H1 (cell line): Measurements from ENCODE around the gene PTPRT. TPM values are rescaled to one million over a fixed set of nuclear protein-coding genes. Genes with fewer than 3 reads are reported as not detected.

ENCODE experiments used
- CTCF ChIA-PET: fragments of 300-600 bp; sonication (Branson Sonifier 250); formaldehyde crosslinking; loops from one replicate; lab custom pipeline; 2021; ENCODE audit not compliant: partially characterized antibody; lab: Charles Lee
- POLR2A ChIA-PET: fragments of 300-600 bp; sonication (Branson Sonifier 250); formaldehyde crosslinking; loops from one replicate; lab custom pipeline; 2021; ENCODE audit warnings: inconsistent platforms; ENCODE audit not compliant: partially characterized antibody; lab: Charles Lee
- DNase-seq, 2 experiments: peaks; one replicate each; pipeline versions ENCODE4 v3.0.0 to v3.0.0-alpha.2; 2010 to 2022; ENCODE audit warnings: low spot score in 2 of 2, low read depth in 1 of 2, mixed read lengths in 1 of 2
- FAIRE-seq: peaks from 2 replicates; lab custom pipeline; 2011; peaks lifted over from hg19 to GRCh38; lab: Jason Lieb, UNC
- H2AFZ ChIP-seq: 2 replicates; pipeline ENCODE4 v1.8.1; 2012; ENCODE audit warnings: low read length, inconsistent platforms
- H2AK5ac ChIP-seq: 2 replicates; pipeline ENCODE4 v1.6.1; 2013; ENCODE audit warnings: low read depth, low read length
- H2BK120ac ChIP-seq: replicated peaks from 2 replicates; pipeline ENCODE3; 2013; ENCODE audit warnings: low read depth, low read length, inconsistent platforms
- H2BK12ac ChIP-seq: 2 replicates; pipeline ENCODE4 v1.6.1; 2013; ENCODE audit warnings: low read depth, low read length
- H2BK15ac ChIP-seq: 2 replicates; pipeline ENCODE4 v1.6.1; 2013; ENCODE audit warnings: low read length
- H2BK20ac ChIP-seq: 2 replicates; pipeline ENCODE4 v1.6.1; 2013; ENCODE audit warnings: low read length
- H2BK5ac ChIP-seq: 2 replicates; pipeline ENCODE4 v1.6.1; 2013; ENCODE audit warnings: low read depth, low read length
- H3K14ac ChIP-seq: 2 replicates; pipeline ENCODE4 v1.6.1; 2013; ENCODE audit warnings: inconsistent platforms; ENCODE audit not compliant: insufficient read length
- H3K18ac ChIP-seq: 2 replicates; pipeline ENCODE4 v1.6.1; 2013; ENCODE audit warnings: low read length; ENCODE audit errors: extremely low read depth
- H3K23ac ChIP-seq: 2 replicates; pipeline ENCODE4 v1.6.1; 2013; ENCODE audit warnings: inconsistent platforms; ENCODE audit not compliant: insufficient read length
- H3K23me2 ChIP-seq: 2 replicates; pipeline ENCODE4 v1.6.1; 2013; ENCODE audit warnings: low read depth, low read length
- H3K27ac ChIP-seq: 2 replicates; pipeline ENCODE4 v1.6.1; 2011; ENCODE audit warnings: low read depth, low read length, inconsistent platforms
- H3K27me3 ChIP-seq, 4 experiments: replicated peaks in 1 of 4; 1 replicate in 1 of 4; 2 replicates in 3 of 4; pipeline versions ENCODE4 v1.6.1 to v1.8.1; 2011 to 2013; ENCODE audit warnings: low read length in 3 of 4, mild to moderate bottlenecking in 3 of 4, inconsistent platforms in 2 of 4, mixed read lengths in 2 of 4, moderate library complexity in 1 of 4; ENCODE audit not compliant: control insufficient read depth in 3 of 4, insufficient read depth in 3 of 4; ENCODE audit errors: extremely low read depth in 1 of 4
- H3K36me3 ChIP-seq, 4 experiments: 2 replicates each; pipeline versions ENCODE4 v1.6.1 to v1.8.1; 2011 to 2013; ENCODE audit warnings: mild to moderate bottlenecking in 4 of 4, low read length in 3 of 4, moderate library complexity in 2 of 4, control low read depth in 1 of 4, inconsistent platforms in 1 of 4; ENCODE audit not compliant: insufficient read depth in 4 of 4, control insufficient read depth in 2 of 4
- H3K4ac ChIP-seq: replicated peaks from 2 replicates; pipeline ENCODE3; 2013; ENCODE audit warnings: low read length, low read depth, mixed read lengths, inconsistent platforms; ENCODE audit not compliant: insufficient read length
- H3K4me1 ChIP-seq, 4 experiments: replicated peaks in 1 of 4; 1 replicate in 1 of 4; 2 replicates in 3 of 4; pipeline versions ENCODE4 v1.6.1 to v1.8.1; 2011 to 2013; ENCODE audit warnings: low read length in 3 of 4, inconsistent platforms in 2 of 4, mixed read lengths in 1 of 4; ENCODE audit not compliant: insufficient read depth in 4 of 4, control insufficient read depth in 3 of 4
- H3K4me2 ChIP-seq, 2 experiments: 2 replicates each; pipeline versions ENCODE4 v1.6.1 to v1.8.1; 2011 to 2013; ENCODE audit warnings: low read depth in 2 of 2, low read length in 2 of 2, control low read depth in 1 of 2, inconsistent platforms in 1 of 2, mild to moderate bottlenecking in 1 of 2; ENCODE audit not compliant: insufficient read depth in 1 of 2
- H3K4me3 ChIP-seq, 4 experiments: fragments of 200-600, 300-600 bp in 1 of 4; sonication (generic), shearing (Covaris generic), sonication (Bioruptor Twin) in 1 of 4; 2 replicates each; pipeline versions ENCODE4 v1.5.1 to v1.8.1; 2011 to 2016; ENCODE audit warnings: low read length in 4 of 4, low read depth in 3 of 4, control low read depth in 2 of 4, inconsistent platforms in 2 of 4, mild to moderate bottlenecking in 2 of 4, mixed read lengths in 1 of 4, moderate library complexity in 1 of 4; ENCODE audit not compliant: insufficient read depth in 2 of 4; ENCODE audit errors: extremely low read depth in 1 of 4
- H3K56ac ChIP-seq: replicated peaks from 2 replicates; pipeline ENCODE3; 2013; ENCODE audit warnings: low read depth, mild to moderate bottlenecking, mixed read lengths, low read length, inconsistent platforms; ENCODE audit not compliant: insufficient read length
- H3K79me1 ChIP-seq: 2 replicates; pipeline ENCODE4 v1.6.1; 2013; ENCODE audit warnings: low read depth, low read length, control low read depth
- H3K79me2 ChIP-seq, 2 experiments: 2 replicates each; pipeline versions ENCODE4 v1.6.1 to v1.8.1; 2012 to 2013; ENCODE audit warnings: low read length in 2 of 2, mild to moderate bottlenecking in 2 of 2, inconsistent platforms in 1 of 2; ENCODE audit not compliant: insufficient read depth in 2 of 2, control insufficient read depth in 1 of 2
- H3K9ac ChIP-seq, 4 experiments: replicated peaks in 1 of 4; 1 replicate in 1 of 4; 2 replicates in 3 of 4; pipeline versions ENCODE4 v1.6.1 to v1.8.1; 2011 to 2013; ENCODE audit warnings: low read depth in 3 of 4, low read length in 3 of 4, control low read depth in 2 of 4, mild to moderate bottlenecking in 2 of 4, moderate library complexity in 2 of 4, inconsistent platforms in 1 of 4; ENCODE audit errors: extremely low read depth in 1 of 4
- H3K9me3 ChIP-seq, 2 experiments: 2 replicates each; pipeline versions ENCODE4 v1.6.1 to v1.8.1; 2012 to 2013; ENCODE audit warnings: mild to moderate bottlenecking in 2 of 2, moderate library complexity in 2 of 2, control low read depth in 1 of 2, inconsistent platforms in 1 of 2, low read depth in 1 of 2, low read length in 1 of 2, mixed read lengths in 1 of 2; ENCODE audit not compliant: insufficient read depth in 2 of 2
- H4K20me1 ChIP-seq, 2 experiments: replicated peaks in 1 of 2; 2 replicates each; pipeline versions ENCODE3 to v1.8.1; 2011 to 2013; ENCODE audit warnings: inconsistent platforms in 2 of 2, low read length in 2 of 2, mild to moderate bottlenecking in 1 of 2; ENCODE audit not compliant: insufficient read depth in 2 of 2, control insufficient read depth in 1 of 2
- H4K5ac ChIP-seq: 2 replicates; pipeline ENCODE4 v1.6.1; 2013; ENCODE audit warnings: low read length, low read depth, mixed read lengths, inconsistent platforms; ENCODE audit not compliant: insufficient read length
- H4K8ac ChIP-seq: 2 replicates; pipeline ENCODE4 v1.8.0; 2013; ENCODE audit warnings: mild to moderate bottlenecking, moderate library complexity, low read length, inconsistent platforms; ENCODE audit not compliant: insufficient read depth; ENCODE audit errors: extremely low read depth
- H4K91ac ChIP-seq: replicated peaks from 2 replicates; pipeline ENCODE3; 2013; ENCODE audit warnings: low read length, mixed read lengths, inconsistent platforms; ENCODE audit not compliant: insufficient read length
- CBX8 ChIP-seq: fragments of 300-800, 300-1000 bp; sonication (generic); IDR thresholded peaks from 2 replicates; pipeline ENCODE4 v1.7.1; 2016; ENCODE audit warnings: low read depth, low read length, borderline replicate concordance
- CHD2 ChIP-seq: IDR thresholded peaks from 2 replicates; pipeline ENCODE4 v1.6.1; 2012; ENCODE audit warnings: low read length, improper control_type of control experiment
- GABPA ChIP-seq: IDR thresholded peaks from 2 replicates; pipeline ENCODE4 v1.6.1; 2011; ENCODE audit warnings: mild to moderate bottlenecking, low read length, moderate library complexity, borderline replicate concordance; ENCODE audit not compliant: insufficient read depth
- SP4 ChIP-seq: IDR thresholded peaks from 2 replicates; pipeline ENCODE4 v1.6.1; 2012; ENCODE audit warnings: low read length, inconsistent platforms
- WGBS, 2 experiments: shearing (Covaris generic) in 1 of 2; methylation state at CpG; one replicate each; pipeline versions ENCODE4 v1.1.6 to v1.1.7; 2013 to 2015; ENCODE audit warnings: low lambda C conversion rate in 2 of 2, mixed read lengths in 2 of 2, inconsistent platforms in 1 of 2, low coverage in 1 of 2, missing lambda C conversion rate in 1 of 2; ENCODE audit not compliant: insufficient replicate concordance in 2 of 2, insufficient coverage in 1 of 2, insufficient read length in 1 of 2; ENCODE audit errors: extremely low coverage in 1 of 2, missing lambda C conversion rate in 1 of 2; 5-methylcytosine and 5-hydroxymethylcytosine counted together
- polyA plus RNA-seq, 7 experiments: library from polyadenylated mRNA; depleted of rRNA in 3 of 7; stranded (reverse) in 5 of 7; unstranded in 2 of 7; fragments of >200 nt in 5 of 7; fragments of 200-250 nt in 2 of 7; gene quantifications; 1 replicate in 5 of 7; 2 replicates in 1 of 7; 4 replicates in 1 of 7; pipeline versions ENCODE4 v1.2.1 to v1.2.3, GENCODE V29; 2011 to 2013; ENCODE audit warnings: missing spikeins in 2 of 7, mixed read lengths in 2 of 7
- total RNA-seq: library from RNA; stranded (reverse); fragmentation: NEBNext Ultra II Directional; extraction: Animal tissue kit (Norgen Biotek cat#: 25700); gene quantifications from 2 replicates; pipeline ENCODE4 v1.2.1, GENCODE V29; 2021

PTPRT gene
- total and polyA plus RNA-seq, 2 of the 8 experiments (the other 6 are each of a cell fraction or from before 2014, with no cell fraction given) = 0.33 to 1.8 TPM

- no peak for FAIRE-seq
- H3K23ac ChIP-seq = no peak overlapping the region
- H3K9me3 ChIP-seq = no peaks in the 10 kb centered on the region
- no peak overlapping the region for H3K27ac ChIP-seq
- ChIA-PET POLR2A (no interaction called here), CTCF (interaction anchor here (1.3 kb wide), 1 partner anchor 212 kb away, joined by 3 read pairs; no protein-coding TSS in a partner anchor)
- H3K4ac ChIP-seq = no peak overlapping the region
- H2BK20ac ChIP-seq = no peak overlapping the region
- no peak overlapping the region for H2BK15ac ChIP-seq
- H4K20me1 ChIP-seq = no peaks in the 10 kb centered on the region
- no peaks in the 10 kb centered on the region for H3K4me1 ChIP-seq
- H2BK5ac ChIP-seq = no peak overlapping the region
- no peak overlapping the region for H3K56ac ChIP-seq
- H4K91ac ChIP-seq = no peak overlapping the region
- no peak overlapping the region for H3K9ac ChIP-seq
- H2BK120ac ChIP-seq = no peak overlapping the region
- H4K5ac ChIP-seq = no peak overlapping the region
- H3K18ac ChIP-seq = no peak overlapping the region
- H3K27me3 ChIP-seq = no peaks in the 10 kb centered on the region
- H2BK12ac ChIP-seq = no peak overlapping the region
- H2AFZ ChIP-seq = no peak overlapping the region
- no peaks in the 10 kb centered on the region for H3K36me3 ChIP-seq
- no peaks in the 10 kb centered on the region for H3K23me2 ChIP-seq
- DNase-seq = no peak
- no peaks in the 10 kb centered on the region for H3K79me1 ChIP-seq
- WGBS, 2 experiments = 50% methylated on average over 2 of the region's 2 CpGs; no CpG with 5 or more reads in 1 of the 2 experiments
- H4K8ac ChIP-seq = no peak overlapping the region
- no peak overlapping the region for H2AK5ac ChIP-seq
- H3K79me2 ChIP-seq = no peaks in the 10 kb centered on the region
- TF ChIP-seq CHD2 (no peak), SP4 (no peak), GABPA (no peak), CBX8 (no peak)
- no peak overlapping the region for H3K4me2 ChIP-seq
- no peak overlapping the region for H3K14ac ChIP-seq
- H3K4me3 ChIP-seq = no peak overlapping the region
These were observed 11.6 kb downstream of the PTPRT start for GRCh38 chr20:43178080-43178479.
